ENCODE measurements around the gene ISCA2. TPM values are rescaled to one million over a fixed set of nuclear protein-coding genes. Genes with fewer than 3 reads are reported as not detected.

ISCA2 gene
- total RNA-seq, 2 donors from 2014 or later, result 23.5 to 25.5 TPM

GRCh38 chr14:74542056-74542685 is 48.6 kb downstream of the ISCA2 start:
- H3K27ac ChIP-seq, result no peak overlapping the region
- intact Hi-C loops (cut with DNase I), result no loop called here
- TF ChIP-seq, protein P1, sequence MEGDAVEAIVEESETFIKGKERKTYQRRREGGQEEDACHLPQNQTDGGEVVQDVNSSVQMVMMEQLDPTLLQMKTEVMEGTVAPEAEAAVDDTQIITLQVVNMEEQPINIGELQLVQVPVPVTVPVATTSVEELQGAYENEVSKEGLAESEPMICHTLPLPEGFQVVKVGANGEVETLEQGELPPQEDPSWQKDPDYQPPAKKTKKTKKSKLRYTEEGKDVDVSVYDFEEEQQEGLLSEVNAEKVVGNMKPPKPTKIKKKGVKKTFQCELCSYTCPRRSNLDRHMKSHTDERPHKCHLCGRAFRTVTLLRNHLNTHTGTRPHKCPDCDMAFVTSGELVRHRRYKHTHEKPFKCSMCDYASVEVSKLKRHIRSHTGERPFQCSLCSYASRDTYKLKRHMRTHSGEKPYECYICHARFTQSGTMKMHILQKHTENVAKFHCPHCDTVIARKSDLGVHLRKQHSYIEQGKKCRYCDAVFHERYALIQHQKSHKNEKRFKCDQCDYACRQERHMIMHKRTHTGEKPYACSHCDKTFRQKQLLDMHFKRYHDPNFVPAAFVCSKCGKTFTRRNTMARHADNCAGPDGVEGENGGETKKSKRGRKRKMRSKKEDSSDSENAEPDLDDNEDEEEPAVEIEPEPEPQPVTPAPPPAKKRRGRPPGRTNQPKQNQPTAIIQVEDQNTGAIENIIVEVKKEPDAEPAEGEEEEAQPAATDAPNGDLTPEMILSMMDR (IDR thresholded peaks at IDR 0.05), result no peak
- TF ChIP-seq POLR2A (IDR thresholded peaks at IDR 0.05) (no peak), POLR2AphosphoS5 (IDR thresholded peaks at IDR 0.05) (no peak)

GRCh38 chr14:74543771-74544438 is 50.3 kb downstream of the ISCA2 start:
- DNase-seq (ENCODE audit: low spot score), result no peak
- no peak overlapping the region for H3K27ac ChIP-seq
- WGBS, result 96% methylated on average over 5 of the region's 5 CpGs

More at GRCh38 chr14:74542056-74542685, 48.6 kb downstream of the ISCA2 start:
- Histone ChIP-seq H3K36me3 (no peaks in the 10 kb centered on the region), H3K9me3 (no peaks in the 10 kb centered on the region), H3K4me1 (replicated peaks) (no peaks in the 10 kb centered on the region), H3K27me3 (replicated peaks; ENCODE audit: insufficient read depth) (no peaks in the 10 kb centered on the region), H3K4me3 (no peak overlapping the region)
- WGBS, result 91% methylated on average over 10 of the region's 10 CpGs
- no peak for DNase-seq (ENCODE audit: low spot score)

DNA sequence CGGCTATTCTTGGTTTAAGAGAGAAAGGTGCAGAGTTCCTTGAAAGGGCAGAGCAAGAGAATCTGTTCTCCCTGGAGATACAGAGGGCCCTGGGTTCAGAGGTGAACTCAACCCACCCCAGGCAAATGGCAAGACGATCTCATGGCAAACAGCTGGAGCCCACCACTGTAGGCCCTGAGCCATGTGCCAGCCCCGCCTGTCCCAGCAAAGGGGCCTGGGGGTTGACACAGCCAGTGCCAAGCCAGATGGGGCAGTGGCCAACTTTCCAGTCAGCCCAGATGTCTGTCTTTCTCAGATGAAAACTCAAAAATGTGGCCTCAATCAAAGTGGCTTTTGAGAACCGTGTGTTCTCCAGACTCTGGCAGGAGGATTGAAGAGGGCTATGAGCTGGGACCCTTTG is 51.8 kb downstream of the ISCA2 start:
- no peak for TF ChIP-seq POLR2A (IDR thresholded peaks at IDR 0.05)
- no peak for TF ChIP-seq POLR2AphosphoS5 (IDR thresholded peaks at IDR 0.05)
- no peaks in the 10 kb centered on the region for H3K9me3 ChIP-seq
- no peaks in the 10 kb centered on the region for H3K36me3 ChIP-seq
- no peaks in the 10 kb centered on the region for H3K27me3 ChIP-seq (replicated peaks; ENCODE audit: insufficient read depth)
- intact Hi-C loops (cut with DNase I), result no loop called here
- H3K4me1 ChIP-seq (replicated peaks), result no peaks in the 10 kb centered on the region
- 78% methylated on average over 4 of the region's 4 CpGs for WGBS
- no peak overlapping the region for H3K4me3 ChIP-seq
- no peak overlapping the region for H3K27ac ChIP-seq
- no peak for DNase-seq (ENCODE audit: low spot score)

More at GRCh38 chr14:74543771-74544438, 50.3 kb downstream of the ISCA2 start:
- H3K9me3 ChIP-seq, result no peaks in the 10 kb centered on the region
- no peaks in the 10 kb centered on the region for H3K27me3 ChIP-seq (replicated peaks; ENCODE audit: insufficient read depth)
- intact Hi-C loops (cut with DNase I), result no loop called here
- TF ChIP-seq, protein P1 (IDR thresholded peaks at IDR 0.05), result no peak
- TF ChIP-seq POLR2AphosphoS5 (IDR thresholded peaks at IDR 0.05), result no peak
- no peak for TF ChIP-seq POLR2A (IDR thresholded peaks at IDR 0.05)
- H3K4me1 ChIP-seq (replicated peaks), result no peaks in the 10 kb centered on the region
- no peak overlapping the region for H3K4me3 ChIP-seq
- H3K36me3 ChIP-seq, result no peaks in the 10 kb centered on the region

DNA sequence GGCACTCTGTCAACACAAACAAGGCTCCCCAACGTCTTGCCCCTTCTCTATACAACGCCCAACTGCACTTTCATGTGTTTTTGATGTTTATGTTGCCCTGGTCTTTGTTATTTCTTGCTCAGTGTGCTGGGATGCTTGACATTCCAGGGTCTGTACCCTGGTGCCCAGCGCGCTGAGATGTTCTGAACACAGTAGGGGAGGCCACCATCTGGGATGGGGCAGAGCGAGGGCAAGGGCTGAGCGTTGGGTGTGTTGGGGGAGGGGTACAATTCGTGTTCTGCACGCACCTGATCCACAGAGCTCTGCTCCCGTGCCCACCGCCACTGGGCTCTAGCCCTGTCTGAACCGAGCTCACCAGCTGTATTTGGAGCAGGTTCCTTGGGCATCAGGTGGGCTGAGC is 52.9 kb downstream of the ISCA2 start:
- Histone ChIP-seq H3K27ac (no peak overlapping the region), H3K4me1 (replicated peaks) (no peaks in the 10 kb centered on the region), H3K36me3 (no peaks in the 10 kb centered on the region), H3K9me3 (no peaks in the 10 kb centered on the region), H3K4me3 (no peak overlapping the region), H3K27me3 (replicated peaks; ENCODE audit: insufficient read depth) (no peaks in the 10 kb centered on the region)
- no peak for DNase-seq (ENCODE audit: low spot score)
- no peak for TF ChIP-seq POLR2AphosphoS5 (IDR thresholded peaks at IDR 0.05)
- TF ChIP-seq, protein P1 (IDR thresholded peaks at IDR 0.05), result no peak
- TF ChIP-seq POLR2A (IDR thresholded peaks at IDR 0.05), result no peak
- intact Hi-C loops (cut with DNase I), result no loop called here
- WGBS, result 59% methylated on average over 11 of the region's 11 CpGs

Other genes with a start within 250 kb of the ISCA2 start
- gene ABCD4, start 190.8 kb upstream of the ISCA2 start, total RNA-seq, result 10 to 100 TPM; 33.4 to 77.3 TPM
- gene VRTN, start 145.3 kb upstream of the ISCA2 start, total RNA-seq, result under 1 TPM in 1 of 2 donors, not detected in 1; 0.34 TPM
- gene SYNDIG1L, start 67.6 kb upstream of the ISCA2 start, total RNA-seq, result under 1 TPM; 0.09 to 0.34 TPM
- 100 to 1,000 TPM; 625 to 762 TPM for gene NPC2, start 460 bp upstream of the ISCA2 start, total RNA-seq
- gene LTBP2, start 118.5 kb downstream of the ISCA2 start, total RNA-seq, result 10 to 100 TPM; 47.0 to 90.7 TPM
- gene AREL1, start 219.3 kb downstream of the ISCA2 start, total RNA-seq, result 10 to 100 TPM; 14.8 to 51.2 TPM
- 10 to 100 TPM; 24.2 to 26.0 TPM for gene FCF1, start 219.4 kb downstream of the ISCA2 start, total RNA-seq